GM19193 (cell line): Measurements from ENCODE around the gene KIF24.

Experiments
- POLR2A ChIP-seq: IDR thresholded peaks from 4 replicates; pipeline ENCODE4 v1.6.1; 2011; ENCODE audit not compliant: insufficient read depth, insufficient read length; ENCODE audit errors: extremely low read depth

KIF24 gene

GRCh38 chr9:34335376-34335775 is 6.3 kb upstream of the KIF24 start:
- TF ChIP-seq POLR2A: no peak

GRCh38 chr9:34334916-34335315 is 5.8 kb upstream of the KIF24 start:
- TF ChIP-seq POLR2A: no peak

- no peak for TF ChIP-seq POLR2A
Observed at GRCh38 chr9:34334337-34334824, 5.3 kb upstream of the KIF24 start.

- no peak for TF ChIP-seq POLR2A
Observed at GRCh38 chr9:34333836-34334235, 4.8 kb upstream of the KIF24 start.

GRCh38 chr9:34332076-34332964 is 3.3 kb upstream of the KIF24 start:
- TF ChIP-seq POLR2A: no peak

GRCh38 chr9:34331196-34331595 is 2.1 kb upstream of the KIF24 start:
- TF ChIP-seq POLR2A: no peak

GRCh38 chr9:34328500-34328986 is 525 bp downstream of the KIF24 start:
- no peak for TF ChIP-seq POLR2A

- TF ChIP-seq POLR2A: no peak
Observed at GRCh38 chr9:34326690-34327089, 2.4 kb downstream of the KIF24 start.

GRCh38 chr9:34322899-34323591 is 6.0 kb downstream of the KIF24 start:
- TF ChIP-seq POLR2A: no peak

GRCh38 chr9:34321451-34321850 is 7.6 kb downstream of the KIF24 start:
- no peak for TF ChIP-seq POLR2A

- TF ChIP-seq POLR2A: no peak
Observed at GRCh38 chr9:34318163-34318790, 10.8 kb downstream of the KIF24 start.

- no peak for TF ChIP-seq POLR2A
Observed at GRCh38 chr9:34317436-34317835, 11.6 kb downstream of the KIF24 start.

GRCh38 chr9:34311499-34312185 is 17.4 kb downstream of the KIF24 start:
- TF ChIP-seq POLR2A: no peak

GRCh38 chr9:34310215-34310614 is 18.9 kb downstream of the KIF24 start:
- TF ChIP-seq POLR2A: no peak

GRCh38 chr9:34292552-34292951 is 36.5 kb downstream of the KIF24 start:
- TF ChIP-seq POLR2A: no peak
